Left kidney (tissue), 8 donors: ENCODE data around the gene C16orf78. TPM values are rescaled to one million over a fixed set of nuclear protein-coding genes. Genes with fewer than 3 reads are reported as not detected.

ENCODE experiments used
- DNase-seq: peaks from one replicate; pipeline ENCODE4 v3.0.0-alpha.2; 2013
- long read RNA-seq, 8 donors: transcript quantifications; one replicate each; lab custom pipeline, GENCODE V29; 2026
- polyA plus RNA-seq: library from polyadenylated mRNA; unstranded; fragments of 120-200 nt; gene quantifications from one replicate; pipeline ENCODE4 v1.2.1, GENCODE V29; 2013; ENCODE audit not compliant: insufficient read length

Gene C16orf78, protein sequence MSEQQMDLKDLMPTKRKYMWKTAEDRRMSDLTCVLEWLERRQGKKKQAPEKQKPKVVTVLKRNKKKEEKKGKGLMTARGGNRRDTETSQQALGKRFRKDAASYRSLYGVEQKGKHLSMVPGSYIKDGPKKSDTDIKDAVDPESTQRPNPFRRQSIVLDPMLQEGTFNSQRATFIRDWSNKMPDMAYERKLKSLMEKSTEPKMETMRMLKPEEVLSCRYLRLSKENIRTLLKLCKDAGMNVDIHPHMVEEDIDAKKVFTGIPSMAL
- not detected for polyA plus RNA-seq
- long read RNA-seq, donor 1, result 0 reads
- long read RNA-seq, donor 2, result 0 reads
- long read RNA-seq, donor 3, result 0 reads
- long read RNA-seq, donor 4, result 0 reads
- long read RNA-seq, donor 5, result 0 reads
- long read RNA-seq, donor 6, result 0 reads
- long read RNA-seq, donor 7, result 0 reads
- long read RNA-seq, donor 8, result 0 reads

DNA sequence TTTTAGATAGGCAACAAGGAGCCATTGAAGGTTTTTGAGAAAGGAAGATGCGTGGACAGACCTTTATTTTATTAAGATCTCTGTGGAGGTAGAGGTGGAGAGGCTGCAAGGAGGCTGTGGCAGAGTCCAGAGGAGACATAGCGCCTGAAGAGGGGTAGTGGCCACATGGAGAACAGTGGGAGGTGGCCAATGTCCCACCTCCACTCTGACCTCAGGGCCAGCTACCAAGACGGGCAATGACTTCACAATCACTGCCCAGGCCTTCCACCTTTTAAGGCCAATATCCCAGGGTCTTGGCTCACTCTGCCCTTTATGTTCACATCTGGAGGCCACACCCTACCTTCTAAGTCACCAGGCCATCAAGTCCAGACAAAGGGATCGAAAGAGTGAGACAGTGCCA is at the start of gene C16orf78:
Gene C16orf78, plus strand, starts transcription at position 301 of the 400 bp plus-strand sequence. CDS start 136 bp downstream, outside the sequence.
- DNase-seq, result no peak

DNA sequence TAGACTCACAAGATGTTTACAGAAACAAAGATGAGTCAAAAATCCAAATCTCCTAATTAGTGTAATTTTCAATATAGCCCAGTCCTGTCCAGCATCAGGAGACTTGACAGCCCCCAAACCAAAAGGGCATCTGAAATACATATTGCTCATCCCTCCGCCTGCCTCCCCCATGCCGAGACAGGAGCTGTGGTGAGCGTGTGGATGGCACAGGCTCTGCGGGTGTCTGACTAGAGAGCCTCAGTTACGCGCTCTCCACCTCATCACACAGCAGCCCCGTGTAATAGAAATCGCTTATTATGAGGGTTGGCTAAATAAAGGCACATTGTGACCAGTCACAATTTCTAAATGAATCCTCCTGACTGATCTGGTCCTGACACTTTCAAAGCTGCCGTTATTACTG is 48.9 kb upstream of the C16orf78 start:
- DNase-seq, result no peak

DNA sequence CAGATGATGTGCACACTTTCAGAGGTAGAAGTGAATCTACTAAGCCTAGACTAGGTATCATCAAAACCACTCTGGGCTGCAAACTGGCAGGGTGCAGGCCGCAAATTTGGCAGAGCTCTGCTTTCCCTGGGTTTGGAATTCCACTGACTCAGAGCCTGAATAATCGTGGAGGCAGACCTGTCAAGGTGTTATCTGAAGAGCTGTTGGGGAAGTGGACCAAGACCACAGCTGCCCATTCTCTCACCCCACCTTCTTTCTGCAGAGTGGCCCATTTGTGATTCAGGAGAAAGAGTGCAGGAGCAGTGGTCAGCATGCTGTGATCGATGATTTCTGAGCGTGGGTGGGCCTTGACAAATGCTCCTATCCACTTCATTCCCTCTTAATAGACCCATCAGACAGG is 46.1 kb upstream of the C16orf78 start:
- no peak for DNase-seq

DNA sequence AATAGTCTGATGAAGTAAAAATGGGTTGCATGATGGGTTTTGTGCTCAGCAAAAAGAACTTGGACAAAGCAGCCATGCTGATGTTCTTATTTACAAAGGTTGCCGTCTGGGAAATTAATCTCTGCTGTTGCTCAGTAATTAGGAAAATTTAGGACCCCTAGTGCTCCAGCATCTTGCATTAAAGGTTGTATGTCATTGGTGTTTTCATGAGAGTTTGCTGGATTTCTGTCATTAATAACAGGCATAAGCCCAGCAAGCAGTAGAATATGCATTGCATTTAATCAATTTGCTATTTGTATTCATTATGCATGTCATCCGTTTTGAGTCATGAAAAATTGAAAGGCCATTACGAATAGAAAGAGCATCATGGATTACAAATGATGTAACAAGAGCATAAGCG is 45.3 kb upstream of the C16orf78 start:
- DNase-seq, result no peak

DNA sequence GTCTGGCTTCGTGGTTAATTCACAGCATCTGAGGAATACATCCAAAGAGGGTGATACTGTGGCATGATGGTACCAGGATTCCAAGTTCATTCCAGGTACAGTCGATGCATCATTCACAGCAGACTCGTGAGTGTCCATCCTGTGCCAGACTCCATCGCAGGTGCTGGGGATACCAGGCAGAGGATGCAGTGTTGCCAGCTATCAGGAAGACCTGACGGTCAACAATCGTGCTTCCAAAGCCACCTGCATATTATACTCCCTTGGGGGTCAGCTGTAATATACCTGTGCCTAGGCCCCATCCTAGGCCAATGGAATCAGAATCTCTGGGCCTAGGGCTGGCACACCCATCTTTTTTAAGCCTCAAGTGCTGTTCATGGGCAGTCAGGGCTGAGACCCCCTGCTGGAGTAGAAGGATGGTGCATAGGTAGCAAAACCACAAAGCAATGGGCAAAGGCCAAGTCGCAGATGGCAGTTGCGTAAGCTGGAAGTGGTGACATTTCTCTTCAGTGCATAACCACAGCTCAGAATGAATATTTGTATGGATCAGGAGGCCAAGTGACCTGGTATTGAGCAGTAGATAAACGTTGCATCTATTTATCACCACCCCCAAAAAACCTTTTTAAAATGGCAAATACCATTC is 42.9 kb upstream of the C16orf78 start:
- no peak for DNase-seq

DNA sequence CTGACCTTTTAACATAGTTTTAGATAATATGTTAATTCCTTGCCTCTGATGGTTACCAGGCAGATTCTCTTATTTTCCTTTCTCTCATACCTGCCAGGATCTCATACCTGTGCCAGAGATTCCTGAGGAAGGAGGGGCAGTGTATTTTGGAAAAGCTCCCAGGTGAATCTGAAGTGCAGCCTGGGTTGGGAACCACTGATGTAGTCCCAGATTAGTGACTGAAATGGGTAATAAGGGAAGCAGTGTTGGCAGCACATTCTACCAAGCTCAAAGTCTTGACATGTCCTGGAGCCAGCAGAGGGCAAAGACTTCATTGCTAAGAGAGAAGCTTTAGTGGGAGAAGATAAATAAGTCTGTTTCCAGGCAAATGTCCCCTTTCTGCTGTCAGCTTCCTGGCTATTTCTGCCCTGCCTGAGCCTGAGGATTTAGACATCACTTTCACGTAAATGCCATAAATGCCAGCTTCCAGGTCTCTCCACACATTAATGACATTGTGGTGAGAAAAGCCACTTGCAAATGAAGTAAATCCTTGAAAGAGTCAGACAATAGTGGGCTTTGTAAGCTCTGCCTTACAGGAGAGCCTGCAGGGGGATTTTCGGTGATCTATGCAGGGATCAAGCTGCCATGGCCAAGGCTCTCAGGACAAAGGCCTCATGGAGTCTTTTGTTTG is 40.9 kb upstream of the C16orf78 start:
- DNase-seq, result no peak

DNA sequence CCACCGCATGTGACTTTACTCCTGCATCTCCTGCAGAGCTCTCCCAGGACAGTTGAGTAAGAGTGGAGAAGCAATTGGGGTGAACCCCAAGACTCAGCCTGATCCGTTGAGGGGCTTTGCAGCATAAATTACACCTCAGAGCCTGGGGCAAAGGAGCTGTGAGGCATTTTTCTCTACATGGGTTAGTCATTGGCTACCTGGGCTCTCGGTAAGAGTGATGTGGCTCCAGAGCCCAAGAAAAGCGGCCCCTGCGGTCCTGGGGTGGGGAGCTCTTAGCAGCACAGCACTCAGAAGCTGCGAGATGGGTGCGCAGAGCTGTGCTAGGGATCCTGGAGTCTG is 40.4 kb upstream of the C16orf78 start:
- DNase-seq, result no peak

DNA sequence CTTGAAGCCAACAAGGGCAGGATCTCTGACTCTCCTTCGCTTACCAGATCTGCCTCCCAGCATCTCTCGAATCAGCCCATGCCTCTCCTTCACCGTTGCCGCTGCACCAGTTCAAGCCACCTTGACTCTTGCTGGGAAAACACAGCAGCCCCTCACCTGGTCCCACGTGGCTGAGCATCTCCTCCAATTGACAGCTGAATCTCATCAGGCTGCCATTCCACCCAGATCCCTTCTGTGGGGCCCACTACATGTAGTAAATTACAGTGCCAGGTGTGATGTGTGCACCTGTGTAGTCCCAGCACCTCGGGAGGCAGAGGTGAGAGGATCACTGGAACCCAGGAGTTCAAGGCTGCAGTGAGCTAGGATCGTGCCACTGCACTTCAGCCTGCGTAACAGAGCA is 37.8 kb upstream of the C16orf78 start:
- DNase-seq, result no peak

DNA sequence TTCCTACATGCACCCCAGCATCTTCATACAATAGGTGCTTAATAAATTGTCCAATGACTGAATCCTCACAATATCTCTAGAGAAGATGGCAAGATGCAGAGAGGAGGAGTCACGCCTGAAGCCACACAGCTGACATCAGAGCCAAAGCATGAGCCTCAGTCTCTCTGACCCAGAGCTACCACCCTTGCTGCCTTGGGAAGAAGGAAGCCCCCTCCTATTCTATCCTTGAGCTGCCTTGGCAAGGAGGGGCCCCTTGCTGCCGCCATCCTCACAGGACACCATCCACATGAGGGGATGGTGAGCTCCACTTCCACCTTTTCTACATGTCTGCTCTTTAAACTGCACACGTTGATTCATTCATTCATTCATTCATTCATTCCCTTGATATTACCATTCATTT is 37.0 kb upstream of the C16orf78 start:
- no peak for DNase-seq

DNA sequence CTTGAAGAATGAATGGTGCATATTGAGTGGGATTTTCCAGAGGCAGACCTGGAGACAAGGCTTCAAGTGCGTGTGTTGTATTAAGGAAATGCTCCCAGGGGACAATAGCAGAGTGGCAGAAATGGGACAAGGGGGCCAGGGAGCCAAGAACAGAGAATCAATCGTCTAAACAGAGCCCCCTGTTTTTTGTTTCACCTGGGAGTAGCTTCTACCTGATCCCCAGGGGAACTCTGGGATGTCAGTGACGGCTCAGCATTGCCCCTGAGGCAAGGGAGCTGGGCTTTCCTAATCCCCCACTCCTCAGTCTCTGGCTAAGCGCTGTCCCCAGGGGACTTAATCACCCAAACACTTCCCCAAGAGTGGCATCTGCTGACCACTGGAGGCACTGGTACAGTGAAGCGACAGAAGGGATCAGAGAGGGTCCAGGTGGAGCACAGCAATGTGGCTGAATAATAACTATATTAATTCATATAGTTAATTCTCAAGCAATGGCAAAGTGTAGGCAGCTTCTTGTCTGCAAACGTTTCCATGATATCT is 35.7 kb upstream of the C16orf78 start:
- DNase-seq, result no peak

DNA sequence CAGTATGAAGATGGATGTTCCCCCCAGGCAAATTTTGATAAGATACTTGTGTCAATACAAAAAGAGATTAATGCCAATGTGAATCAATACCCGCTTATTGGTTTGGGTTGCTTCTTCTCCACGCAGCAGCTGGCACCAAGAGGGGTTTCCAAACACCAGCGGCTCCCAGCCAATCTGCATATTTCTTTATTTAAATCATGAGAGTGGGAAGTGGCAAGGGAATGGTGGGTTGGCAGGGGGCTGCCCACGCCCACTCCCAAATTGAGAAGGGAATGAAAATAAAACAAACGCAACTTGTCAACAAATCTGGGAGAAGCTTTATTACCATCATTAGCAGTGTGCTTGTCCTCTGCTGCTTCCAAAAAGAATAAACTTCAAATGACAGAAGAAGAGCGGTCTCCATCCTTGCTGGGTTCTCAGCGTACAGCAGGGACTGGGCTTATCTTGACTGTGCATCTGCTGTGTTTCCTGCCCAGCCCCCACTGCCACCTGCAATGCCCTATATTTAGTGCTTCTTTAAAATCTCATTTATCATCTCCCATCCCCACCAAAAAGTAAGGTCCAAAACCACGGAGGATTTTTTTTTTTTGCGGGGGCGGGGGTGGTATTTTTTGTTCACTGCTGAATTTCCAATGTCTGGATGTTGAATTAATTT is 34.9 kb upstream of the C16orf78 start:
- DNase-seq, result no peak

DNA sequence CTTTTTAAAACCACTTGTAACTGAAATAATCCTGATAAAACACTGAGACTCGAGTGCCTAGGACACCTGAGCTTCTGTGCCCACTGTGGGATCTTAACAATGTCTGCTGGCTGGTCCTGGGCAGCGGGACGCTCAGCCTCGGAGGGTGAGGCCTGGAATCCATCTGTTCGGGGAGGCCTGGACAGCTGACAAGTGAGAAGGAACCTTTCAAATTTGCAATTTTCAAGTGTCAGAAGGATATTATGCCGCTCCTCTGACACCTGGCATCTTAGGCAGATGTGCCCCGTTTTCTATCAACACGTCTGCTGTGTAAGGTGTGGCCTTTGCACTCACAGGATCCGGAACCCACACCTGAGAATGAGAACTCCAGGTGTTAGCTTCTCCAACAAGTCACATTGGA is 33.1 kb upstream of the C16orf78 start:
- no peak for DNase-seq

DNA sequence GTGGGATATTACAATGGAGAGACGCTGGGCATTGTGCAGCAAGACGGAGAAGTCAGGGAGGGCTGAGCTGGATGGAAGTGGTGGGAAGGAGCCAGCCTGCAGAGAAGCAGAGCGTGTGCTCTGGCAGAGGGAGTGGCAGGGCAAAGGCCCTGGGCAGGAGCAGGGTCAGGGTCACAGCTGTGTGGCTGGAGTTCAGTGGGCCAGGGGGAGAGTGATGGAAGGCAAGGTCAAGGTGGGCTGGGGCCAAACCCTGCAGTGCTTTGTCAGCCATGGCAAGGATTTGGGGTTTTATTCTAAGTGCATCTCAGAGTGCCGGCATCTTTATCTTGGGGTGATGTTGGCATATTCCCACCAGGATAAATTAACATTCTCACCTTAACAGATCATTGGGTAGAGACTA is 31.9 kb upstream of the C16orf78 start:
- DNase-seq, result no peak

DNA sequence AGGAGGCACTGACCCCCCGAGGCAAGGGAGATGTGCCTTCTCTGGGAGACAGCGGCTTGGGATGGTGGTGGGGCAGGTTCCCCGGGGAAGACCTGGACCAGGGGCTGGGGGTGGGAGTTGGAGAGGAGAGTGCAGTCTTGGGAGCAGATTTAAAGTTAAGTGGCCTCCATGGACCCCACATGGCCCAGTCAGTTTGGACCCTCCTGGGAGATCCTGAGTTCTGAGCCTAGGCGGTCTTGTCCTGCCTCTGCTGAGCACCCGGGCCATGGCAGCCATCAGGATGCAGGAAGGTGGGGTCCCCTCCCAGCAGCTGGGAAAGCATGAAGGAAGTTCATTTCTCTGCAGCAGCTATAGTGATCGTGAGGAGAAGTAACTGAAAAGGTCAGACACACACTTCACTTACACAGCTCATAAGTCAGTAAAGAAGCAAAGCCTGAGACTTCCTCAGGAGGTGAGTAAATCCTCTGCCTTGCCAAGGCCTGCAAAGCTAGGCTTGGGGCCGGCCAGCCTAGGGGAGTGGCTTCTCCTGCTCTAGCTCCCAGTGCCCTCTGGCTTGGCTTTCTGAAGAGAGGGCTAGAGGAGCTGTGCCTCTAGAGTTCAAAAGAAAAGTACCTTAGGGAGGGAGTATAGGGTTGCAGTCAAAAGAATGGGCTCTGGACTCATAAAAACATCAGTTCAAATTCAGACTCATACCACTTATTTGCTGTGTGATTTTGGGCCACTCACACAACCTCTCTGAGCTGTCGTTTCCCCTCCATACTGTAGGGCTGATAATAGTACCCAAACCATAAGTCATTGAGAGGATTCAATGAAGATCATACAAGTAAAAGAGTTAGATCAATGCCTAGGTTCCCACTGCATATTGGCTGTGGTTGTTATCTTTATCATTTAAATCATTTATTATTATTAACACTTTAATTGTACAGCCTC is 31.0 kb upstream of the C16orf78 start:
- DNase-seq, result no peak

DNA sequence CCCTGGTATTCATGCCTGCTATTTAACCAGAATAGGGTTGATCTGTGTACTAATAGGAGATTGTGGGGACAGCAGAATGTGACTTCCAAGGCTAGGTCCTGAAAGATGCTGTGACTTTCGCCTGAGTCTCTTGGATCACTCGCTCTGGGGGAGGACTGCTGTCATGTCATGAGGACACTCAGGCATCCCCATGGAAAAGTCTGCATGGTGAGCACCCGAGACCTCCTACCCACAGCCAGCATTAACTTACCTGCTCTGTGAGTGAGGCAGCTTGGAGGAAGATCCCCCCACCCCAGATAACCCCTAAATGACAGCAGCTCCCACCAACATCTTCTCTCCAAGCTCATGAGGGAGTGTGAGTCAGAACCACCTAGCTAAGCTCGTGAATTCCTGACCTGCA is 30.3 kb upstream of the C16orf78 start:
- DNase-seq, result no peak

DNA sequence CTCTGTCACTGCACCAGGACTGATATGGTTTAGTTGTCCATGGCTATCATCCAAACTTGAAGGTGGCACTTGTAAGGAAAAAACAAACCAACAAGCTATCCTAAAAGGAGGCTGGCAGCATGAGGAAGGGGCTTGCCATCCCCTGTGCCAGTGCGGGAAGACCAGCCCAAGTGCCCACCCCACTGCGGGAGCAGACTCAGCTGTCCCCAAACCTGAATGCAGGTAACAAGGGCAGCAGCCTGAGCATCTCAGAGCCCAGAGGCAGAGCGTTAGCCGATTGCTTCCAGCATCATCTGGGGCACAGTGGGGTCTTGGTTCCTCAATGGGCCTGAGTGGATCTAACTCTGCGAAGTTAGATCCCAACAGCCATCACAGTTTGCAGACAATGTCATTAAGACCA is 29.2 kb upstream of the C16orf78 start:
- DNase-seq, result no peak

DNA sequence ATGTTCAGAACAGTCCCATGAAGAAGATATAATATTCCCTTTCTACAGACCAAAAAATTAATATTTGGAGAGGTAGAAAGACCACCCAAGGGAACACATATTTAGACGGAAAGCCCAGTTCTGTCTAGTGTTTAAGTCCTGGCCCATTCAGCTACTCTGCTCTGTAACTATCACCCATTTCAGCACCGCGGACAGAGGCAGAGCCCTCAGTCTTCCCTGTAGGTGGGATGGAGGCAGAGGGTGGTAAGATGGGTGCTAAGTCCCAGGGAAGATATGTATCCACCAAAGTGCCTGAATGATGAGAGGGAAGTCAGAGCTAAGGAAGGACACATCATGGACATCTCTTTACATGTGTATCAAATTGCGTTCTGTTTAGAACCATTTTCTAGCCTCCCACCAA is 27.8 kb upstream of the C16orf78 start:
- peak; percentile 10 for DNase-seq

DNA sequence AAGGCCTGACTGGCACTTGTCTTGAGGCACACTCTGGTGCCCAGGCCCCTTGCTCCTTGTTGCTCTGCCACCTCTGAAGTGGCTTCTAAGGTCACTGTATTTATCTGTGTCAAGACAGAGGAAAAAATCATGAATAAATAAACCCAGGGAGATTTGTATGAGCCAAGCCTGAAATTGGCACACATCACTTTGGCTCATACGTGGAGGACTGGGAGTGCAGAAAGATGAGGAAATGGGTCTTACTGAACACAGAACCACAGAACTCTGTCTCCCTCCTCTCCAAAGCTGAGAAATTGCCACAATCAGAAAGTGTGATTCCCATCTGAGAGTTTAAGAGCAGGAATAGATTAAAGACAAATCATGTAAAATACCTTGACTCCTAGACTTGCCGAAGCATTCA is 27.1 kb upstream of the C16orf78 start:
- no peak for DNase-seq

DNA sequence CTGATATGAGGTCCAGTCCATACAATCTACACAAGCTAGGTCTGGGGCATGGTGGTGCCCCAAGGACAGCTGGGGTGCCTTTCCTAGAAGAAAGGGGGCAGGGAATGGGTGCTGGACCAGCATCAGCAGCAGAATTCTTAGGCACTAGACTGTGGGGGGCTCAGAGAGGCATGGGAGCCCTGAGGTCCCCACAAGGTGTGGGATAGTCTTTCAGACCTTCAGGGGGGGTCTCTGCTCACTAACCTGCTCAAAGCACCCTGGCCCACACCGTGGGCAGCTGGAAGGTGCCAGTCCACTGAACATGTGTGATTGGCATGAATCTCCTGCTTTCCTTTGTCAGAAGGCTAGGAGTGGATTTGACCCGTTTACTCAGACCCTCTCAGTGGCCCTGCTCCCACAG is 26.1 kb upstream of the C16orf78 start:
- no peak for DNase-seq

DNA sequence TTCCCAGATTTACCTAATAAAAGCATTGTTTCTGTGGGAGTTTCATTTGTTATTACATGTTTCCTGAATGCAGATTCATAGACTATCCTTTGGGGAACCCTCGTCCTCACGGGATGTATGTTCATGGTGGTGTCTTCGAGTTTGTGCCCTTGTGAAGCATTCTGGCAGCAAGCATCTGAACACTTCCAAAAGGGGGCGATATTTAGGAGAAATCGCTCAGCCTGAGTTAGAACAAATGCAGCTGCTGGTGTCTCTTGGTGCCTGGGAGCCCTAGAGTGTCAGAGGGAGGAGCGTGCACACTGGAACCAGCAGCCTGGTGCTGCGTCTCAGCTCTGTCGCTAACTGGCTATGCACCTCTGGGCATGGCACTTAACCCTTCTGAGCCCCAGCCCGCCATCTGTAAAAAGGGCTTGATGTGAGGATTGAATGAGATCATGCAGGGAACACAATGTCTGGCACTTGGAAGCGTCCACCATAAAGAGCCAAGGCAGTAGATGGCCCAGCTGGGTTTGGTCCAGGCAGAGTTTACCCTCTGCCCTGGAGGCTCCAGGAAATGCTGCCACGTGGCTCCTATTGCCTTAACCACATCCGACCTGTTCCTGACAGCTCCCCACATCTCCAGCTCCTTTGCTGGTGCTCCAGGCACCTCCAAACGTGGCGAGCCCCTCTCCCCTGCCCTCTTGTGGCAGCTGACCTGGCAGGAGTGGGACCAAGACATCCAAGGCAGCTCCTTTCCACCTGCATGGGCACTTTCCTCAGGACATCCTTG is 25.0 kb upstream of the C16orf78 start:
- no peak for DNase-seq
